ENCODE measurements around the gene VCPKMT.

DNA sequence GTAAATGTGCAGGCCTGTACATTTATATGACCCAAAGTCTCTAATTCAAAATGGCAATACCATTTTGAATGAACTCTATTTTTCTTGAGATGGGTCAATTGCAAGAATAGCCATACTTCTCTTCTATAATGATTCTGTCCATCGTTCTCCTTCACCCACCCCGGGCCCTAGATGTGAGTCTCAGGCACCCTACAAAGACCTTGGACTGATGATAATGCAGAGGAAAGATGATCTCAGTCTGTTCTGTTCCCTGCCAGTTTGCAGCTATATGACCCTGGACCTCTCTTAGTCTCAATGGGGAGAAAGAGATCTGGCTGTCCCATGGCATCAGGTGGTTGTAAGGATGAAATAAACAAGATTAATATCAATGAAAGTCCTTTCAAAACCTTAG lies 30.1 kb downstream of the VCPKMT start:
- TF ChIP-seq CTCF (IDR thresholded peaks at IDR 0.05) (no peak), POLR2A (IDR thresholded peaks at IDR 0.05) (no peak)

Measured in adrenal gland (tissue), 5 donors.